ENCODE measurements around the gene PFKFB1.

DNA sequence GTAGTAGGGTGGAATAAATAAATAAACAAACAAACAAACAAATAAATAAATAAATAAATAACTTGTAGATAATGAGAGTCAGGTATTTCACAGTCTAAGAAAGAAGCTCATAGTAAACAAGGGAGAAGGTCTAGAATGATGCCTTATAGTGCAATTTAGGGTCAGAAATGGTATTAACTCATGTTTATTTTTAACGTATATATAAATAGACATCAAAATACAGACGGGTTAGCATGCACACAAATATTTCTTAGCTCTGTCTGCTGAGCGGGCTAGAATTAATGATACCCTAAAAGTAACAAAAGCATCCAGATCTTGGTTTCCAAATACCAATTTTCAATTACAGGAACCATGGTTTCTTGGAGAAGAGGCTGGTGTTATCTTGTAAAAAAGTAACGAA lies 16.6 kb downstream of the PFKFB1 start:
- TF ChIP-seq CTCF (IDR thresholded peaks at IDR 0.05) = no peak
- no peak for TF ChIP-seq ERG (CRISPR knock-in tag; IDR thresholded peaks at IDR 0.05)
- TF ChIP-seq FOXP1 (CRISPR knock-in tag; IDR thresholded peaks at IDR 0.05; ENCODE audit: borderline replicate concordance) = no peak
- TF ChIP-seq SP1 (CRISPR knock-in tag; conservative IDR thresholded peaks at IDR 0.05) = no peak
- TF ChIP-seq, protein P1, sequence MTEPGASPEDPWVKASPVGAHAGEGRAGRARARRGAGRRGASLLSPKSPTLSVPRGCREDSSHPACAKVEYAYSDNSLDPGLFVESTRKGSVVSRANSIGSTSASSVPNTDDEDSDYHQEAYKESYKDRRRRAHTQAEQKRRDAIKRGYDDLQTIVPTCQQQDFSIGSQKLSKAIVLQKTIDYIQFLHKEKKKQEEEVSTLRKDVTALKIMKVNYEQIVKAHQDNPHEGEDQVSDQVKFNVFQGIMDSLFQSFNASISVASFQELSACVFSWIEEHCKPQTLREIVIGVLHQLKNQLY (CRISPR knock-in tag; IDR thresholded peaks at IDR 0.05) = no peak
- TF ChIP-seq ESRRA (CRISPR knock-in tag; IDR thresholded peaks at IDR 0.05; ENCODE audit: borderline replicate concordance) = no peak
- no peak for TF ChIP-seq SMAD3 (CRISPR knock-in tag; IDR thresholded peaks at IDR 0.05; ENCODE audit: borderline replicate concordance)
- no peak for TF ChIP-seq JUN (CRISPR knock-in tag; IDR thresholded peaks at IDR 0.05)
